Peyer's patch (tissue), 4 donors: ENCODE measurements around the gene EPHB1.

Experiments used
- CTCF ChIP-seq, 6 experiments: fragments of 450-650 bp in 4 of 6; fragments of 200-600 bp in 2 of 6; sonication (generic) in 1 of 6; IDR thresholded peaks; one replicate each; pipeline ENCODE4 v1.5.1; 2017 to 2019; ENCODE audit warnings: antibody characterized with exemption in 6 of 6, mild to moderate bottlenecking in 3 of 6, moderate library complexity in 1 of 6
- POLR2A ChIP-seq, 2 donors: fragments of 450-650 bp; IDR thresholded peaks; one replicate each; pipeline ENCODE4 v1.5.1; 2017; ENCODE audit warnings: antibody characterized with exemption in 2 of 2, mild to moderate bottlenecking in 2 of 2, moderate library complexity in 2 of 2

GRCh38 chr3:134768116-134768515 is 26.9 kb upstream of the EPHB1 start:
- TF ChIP-seq CTCF (IDR thresholded peaks at IDR 0.05) (no peak), POLR2A (IDR thresholded peaks at IDR 0.05) (no peak)
